ENCODE results near the gene HESX1.

HESX1 gene

GRCh38 chr3:57227204-57227929 lies 27.6 kb upstream of the HESX1 start, which contains the start of gene APPL1:
TSS of gene APPL1 (plus strand) at chr3:57227729. CDS start at chr3:57227884, 155 bp downstream.
- DNase-seq (ENCODE audit: low spot score), result peak; percentile 99
- in situ Hi-C loops (cut with MboI; ENCODE audit: low pct_unique_long_range_greater_than_20kb, low sequenced_read_pairs, unreplicated experiment), result no loop called here

GRCh38 chr3:57226176-57226575 lies 26.4 kb upstream of the HESX1 start:
- in situ Hi-C loops (cut with MboI; ENCODE audit: low pct_unique_long_range_greater_than_20kb, low sequenced_read_pairs, unreplicated experiment), result no loop called here
- DNase-seq (ENCODE audit: low spot score), result no peak
- TF ChIP-seq, protein P1, sequence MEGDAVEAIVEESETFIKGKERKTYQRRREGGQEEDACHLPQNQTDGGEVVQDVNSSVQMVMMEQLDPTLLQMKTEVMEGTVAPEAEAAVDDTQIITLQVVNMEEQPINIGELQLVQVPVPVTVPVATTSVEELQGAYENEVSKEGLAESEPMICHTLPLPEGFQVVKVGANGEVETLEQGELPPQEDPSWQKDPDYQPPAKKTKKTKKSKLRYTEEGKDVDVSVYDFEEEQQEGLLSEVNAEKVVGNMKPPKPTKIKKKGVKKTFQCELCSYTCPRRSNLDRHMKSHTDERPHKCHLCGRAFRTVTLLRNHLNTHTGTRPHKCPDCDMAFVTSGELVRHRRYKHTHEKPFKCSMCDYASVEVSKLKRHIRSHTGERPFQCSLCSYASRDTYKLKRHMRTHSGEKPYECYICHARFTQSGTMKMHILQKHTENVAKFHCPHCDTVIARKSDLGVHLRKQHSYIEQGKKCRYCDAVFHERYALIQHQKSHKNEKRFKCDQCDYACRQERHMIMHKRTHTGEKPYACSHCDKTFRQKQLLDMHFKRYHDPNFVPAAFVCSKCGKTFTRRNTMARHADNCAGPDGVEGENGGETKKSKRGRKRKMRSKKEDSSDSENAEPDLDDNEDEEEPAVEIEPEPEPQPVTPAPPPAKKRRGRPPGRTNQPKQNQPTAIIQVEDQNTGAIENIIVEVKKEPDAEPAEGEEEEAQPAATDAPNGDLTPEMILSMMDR (IDR thresholded peaks at IDR 0.05; ENCODE audit: extremely low read depth, insufficient read depth, missing control alignments), result no peak

More at GRCh38 chr3:57227204-57227929, 27.6 kb upstream of the HESX1 start, which contains the start of gene APPL1:
- TF ChIP-seq, protein P1 (IDR thresholded peaks at IDR 0.05; ENCODE audit: extremely low read depth, insufficient read depth, missing control alignments), result no peak

- DNase-seq (ENCODE audit: low spot score), result no peak
- in situ Hi-C loops (cut with MboI; ENCODE audit: low pct_unique_long_range_greater_than_20kb, low sequenced_read_pairs, unreplicated experiment), result no loop called here
- TF ChIP-seq, protein P1 (IDR thresholded peaks at IDR 0.05; ENCODE audit: extremely low read depth, insufficient read depth, missing control alignments), result no peak
Observed at GRCh38 chr3:57224856-57225255, 25.1 kb upstream of the HESX1 start.

- DNase-seq (ENCODE audit: low spot score), result no peak
Observed at GRCh38 chr3:57221883-57222282, 22.1 kb upstream of the HESX1 start.

GRCh38 chr3:57206423-57206822 lies 6.6 kb upstream of the HESX1 start:
- DNase-seq (ENCODE audit: low spot score), result peak; percentile 20
- in situ Hi-C loops (cut with MboI; ENCODE audit: low pct_unique_long_range_greater_than_20kb, low sequenced_read_pairs, unreplicated experiment), result no loop called here

More at GRCh38 chr3:57221883-57222282, 22.1 kb upstream of the HESX1 start:
- in situ Hi-C loops (cut with MboI; ENCODE audit: low pct_unique_long_range_greater_than_20kb, low sequenced_read_pairs, unreplicated experiment), result no loop called here
- TF ChIP-seq, protein P1 (IDR thresholded peaks at IDR 0.05; ENCODE audit: extremely low read depth, insufficient read depth, missing control alignments), result no peak

GRCh38 chr3:57194641-57195040 lies 5.1 kb downstream of the HESX1 start:
- TF ChIP-seq, protein P1 (IDR thresholded peaks at IDR 0.05; ENCODE audit: extremely low read depth, insufficient read depth, missing control alignments), result no peak
- DNase-seq (ENCODE audit: low spot score), result no peak
- in situ Hi-C loops (cut with MboI; ENCODE audit: low pct_unique_long_range_greater_than_20kb, low sequenced_read_pairs, unreplicated experiment), result loop anchor here (25.0 kb wide), 1 partner anchor 368 kb away; the partner anchor contains the start of gene PDE12

More at GRCh38 chr3:57206423-57206822, 6.6 kb upstream of the HESX1 start:
- TF ChIP-seq, protein P1 (IDR thresholded peaks at IDR 0.05; ENCODE audit: extremely low read depth, insufficient read depth, missing control alignments), result no peak

Measured in GM13977 (cell line).